Right atrium auricular region (tissue), 2 donors: Measurements from ENCODE around the gene P2RX1. TPM values are rescaled to one million over a fixed set of nuclear protein-coding genes. Genes with fewer than 3 reads are reported as not detected.

Experiments
- DNase-seq: peaks from one replicate; pipeline ENCODE4 v3.0.0-alpha.2; 2019; ENCODE audit warnings: low spot score
- H3K27ac ChIP-seq, 2 donors: fragments of 200-600 bp; sonication (generic); 1 replicate in 1 of 2; 2 replicates in 1 of 2; pipeline ENCODE4 v1.5.1; 2016 to 2019
- H3K27me3 ChIP-seq, 2 donors: fragments of 200-600 bp; sonication (generic); one replicate each; pipeline versions ENCODE4 v1.5.1 to v1.6.0; 2017 to 2019
- H3K36me3 ChIP-seq: fragments of 200-600 bp; sonication (generic); one replicate; pipeline ENCODE4 v1.5.1; 2016
- H3K4me1 ChIP-seq, 2 donors: fragments of 200-600 bp; sonication (generic); one replicate each; pipeline versions ENCODE4 v1.5.1 to v1.6.0; 2017 to 2019
- H3K4me3 ChIP-seq, 2 donors: fragments of 200-600 bp; sonication (generic); 1 replicate in 1 of 2; 2 replicates in 1 of 2; pipeline ENCODE4 v1.5.1; 2017 to 2019; ENCODE audit warnings: mild to moderate bottlenecking in 1 of 2, moderate library complexity in 1 of 2
- H3K9me3 ChIP-seq, 2 donors: fragments of 200-600 bp; sonication (generic); one replicate each; pipeline ENCODE4 v1.5.1; 2019
- total RNA-seq, 2 donors: library from RNA; depleted of rRNA; stranded (reverse); fragments of >200 nt; gene quantifications; one replicate each; pipeline ENCODE4 v1.1.0, GENCODE V29; 2016
- TF ChIP-seq, protein P1 (sequence below), 2 donors: fragments of 200-600 bp; sonication (generic); IDR thresholded peaks; one replicate each; pipeline ENCODE4 v1.5.1; 2019; ENCODE audit warnings: antibody characterized with exemption in 2 of 2

The P2RX1 gene
- total RNA-seq, 2 donors from 2014 or later: 0.85 to 2.8 TPM

- Histone ChIP-seq H3K9me3 (no peaks in the 10 kb centered on the region), H3K36me3 (no peaks in the 10 kb centered on the region), H3K27me3 (no peaks in the 10 kb centered on the region), H3K4me3 (no peak overlapping the region), H3K4me1 (peaks cover 0 to 50% of the 10 kb centered on the region in 2 donors), H3K27ac (no peak overlapping the region)
- TF ChIP-seq, protein P1, sequence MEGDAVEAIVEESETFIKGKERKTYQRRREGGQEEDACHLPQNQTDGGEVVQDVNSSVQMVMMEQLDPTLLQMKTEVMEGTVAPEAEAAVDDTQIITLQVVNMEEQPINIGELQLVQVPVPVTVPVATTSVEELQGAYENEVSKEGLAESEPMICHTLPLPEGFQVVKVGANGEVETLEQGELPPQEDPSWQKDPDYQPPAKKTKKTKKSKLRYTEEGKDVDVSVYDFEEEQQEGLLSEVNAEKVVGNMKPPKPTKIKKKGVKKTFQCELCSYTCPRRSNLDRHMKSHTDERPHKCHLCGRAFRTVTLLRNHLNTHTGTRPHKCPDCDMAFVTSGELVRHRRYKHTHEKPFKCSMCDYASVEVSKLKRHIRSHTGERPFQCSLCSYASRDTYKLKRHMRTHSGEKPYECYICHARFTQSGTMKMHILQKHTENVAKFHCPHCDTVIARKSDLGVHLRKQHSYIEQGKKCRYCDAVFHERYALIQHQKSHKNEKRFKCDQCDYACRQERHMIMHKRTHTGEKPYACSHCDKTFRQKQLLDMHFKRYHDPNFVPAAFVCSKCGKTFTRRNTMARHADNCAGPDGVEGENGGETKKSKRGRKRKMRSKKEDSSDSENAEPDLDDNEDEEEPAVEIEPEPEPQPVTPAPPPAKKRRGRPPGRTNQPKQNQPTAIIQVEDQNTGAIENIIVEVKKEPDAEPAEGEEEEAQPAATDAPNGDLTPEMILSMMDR (IDR thresholded peaks at IDR 0.05): no peak
- DNase-seq: no peak
These were observed 2.0 kb downstream of the P2RX1 start for GRCh38 chr17:3914312-3914670.

GRCh38 chr17:3913531-3914311, 2.5 kb downstream of the P2RX1 start:
- peaks cover 0 to 44% of the 10 kb centered on the region in 2 donors for H3K4me1 ChIP-seq
- DNase-seq: no peak
- H3K27me3 ChIP-seq: no peaks in the 10 kb centered on the region
- H3K4me3 ChIP-seq: no peak overlapping the region
- H3K36me3 ChIP-seq: no peaks in the 10 kb centered on the region
- TF ChIP-seq, protein P1 (IDR thresholded peaks at IDR 0.05): peak; percentile 98
- H3K9me3 ChIP-seq: no peaks in the 10 kb centered on the region
- H3K27ac ChIP-seq: no peak overlapping the region

DNA sequence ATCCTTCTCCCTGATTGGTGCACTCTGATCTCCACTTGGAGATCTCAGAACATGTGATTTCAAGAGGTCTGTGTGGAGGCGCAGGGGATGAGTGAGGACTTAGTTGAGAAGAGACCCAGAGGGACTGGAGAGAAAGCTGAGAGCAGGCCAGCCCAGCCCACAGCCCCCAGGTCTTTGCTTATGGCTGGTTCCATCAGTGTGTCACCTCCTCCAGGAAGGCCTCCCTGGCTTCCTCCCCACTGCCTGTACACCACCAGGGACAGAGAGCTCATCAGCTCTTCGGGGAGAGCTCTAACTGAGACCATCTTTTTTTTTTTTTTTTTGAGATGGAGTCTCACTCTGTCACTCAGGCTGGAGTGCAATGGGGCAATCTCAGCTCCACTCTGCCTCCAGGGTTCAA, 3.4 kb downstream of the P2RX1 start:
- no peaks in the 10 kb centered on the region for H3K9me3 ChIP-seq
- H3K4me1 ChIP-seq: peaks cover 0 to 38% of the 10 kb centered on the region in 2 donors
- DNase-seq: no peak
- H3K27me3 ChIP-seq: no peaks in the 10 kb centered on the region
- no peaks in the 10 kb centered on the region for H3K36me3 ChIP-seq
- H3K4me3 ChIP-seq: no peak overlapping the region
- H3K27ac ChIP-seq: no peak overlapping the region
- TF ChIP-seq, protein P1 (IDR thresholded peaks at IDR 0.05): no peak

- no peak for DNase-seq
- Histone ChIP-seq H3K27ac (peak overlapping the region in 1 of 2 donors; percentile 11), H3K4me1 (peaks cover 0 to 24% of the 10 kb centered on the region in 2 donors)
These were observed 4.8 kb downstream of the P2RX1 start for GRCh38 chr17:3911271-3912053.

GRCh38 chr17:3910420-3911270, 5.6 kb downstream of the P2RX1 start:
- Histone ChIP-seq H3K4me1 (peaks cover 0 to 17% of the 10 kb centered on the region in 2 donors), H3K9me3 (no peaks in the 10 kb centered on the region), H3K27ac (no peak overlapping the region)

More at GRCh38 chr17:3911271-3912053, 4.8 kb downstream of the P2RX1 start:
- Histone ChIP-seq H3K4me3 (no peak overlapping the region), H3K27me3 (no peaks in the 10 kb centered on the region), H3K36me3 (no peaks in the 10 kb centered on the region), H3K9me3 (no peaks in the 10 kb centered on the region)
- TF ChIP-seq, protein P1 (IDR thresholded peaks at IDR 0.05): no peak

More at GRCh38 chr17:3910420-3911270, 5.6 kb downstream of the P2RX1 start:
- Histone ChIP-seq H3K4me3 (no peak overlapping the region), H3K27me3 (no peaks in the 10 kb centered on the region), H3K36me3 (no peaks in the 10 kb centered on the region)
- DNase-seq: no peak
- TF ChIP-seq, protein P1 (IDR thresholded peaks at IDR 0.05): no peak
